ENCODE measurements around the gene CPT1C.

Gene CPT1C

DNA sequence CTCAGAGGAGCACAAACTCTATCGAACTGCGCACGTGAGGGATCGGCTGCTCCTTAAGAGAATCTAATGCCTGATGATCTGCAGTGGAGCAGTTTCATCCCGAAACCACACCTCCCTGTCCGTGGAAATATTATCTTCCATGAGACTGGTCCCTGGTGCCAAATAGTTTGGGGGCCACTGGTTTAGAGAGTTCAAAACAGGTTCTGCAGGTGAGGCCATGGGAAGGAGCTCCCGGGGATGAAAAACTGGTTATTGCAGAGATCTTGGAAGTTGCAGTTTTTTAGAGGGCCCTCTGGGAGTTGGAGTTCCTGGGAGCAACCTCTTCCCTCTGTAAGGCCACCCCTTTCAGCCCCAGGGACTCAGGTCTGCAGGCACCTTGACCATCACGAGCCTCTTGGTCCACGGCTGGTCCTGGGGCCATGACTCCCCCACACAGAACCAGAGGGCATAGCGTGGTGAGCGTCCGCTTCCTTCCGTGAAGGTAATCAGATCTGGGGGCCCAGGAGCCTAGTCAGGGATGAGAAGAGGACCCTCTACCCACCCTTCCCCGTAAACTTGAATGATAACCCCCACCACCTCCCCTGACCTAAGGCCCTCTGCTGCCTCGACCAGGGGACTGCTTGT, 30.5 kb upstream of the CPT1C start:
- DNase-seq (ENCODE audit: low spot score), result no peak

DNA sequence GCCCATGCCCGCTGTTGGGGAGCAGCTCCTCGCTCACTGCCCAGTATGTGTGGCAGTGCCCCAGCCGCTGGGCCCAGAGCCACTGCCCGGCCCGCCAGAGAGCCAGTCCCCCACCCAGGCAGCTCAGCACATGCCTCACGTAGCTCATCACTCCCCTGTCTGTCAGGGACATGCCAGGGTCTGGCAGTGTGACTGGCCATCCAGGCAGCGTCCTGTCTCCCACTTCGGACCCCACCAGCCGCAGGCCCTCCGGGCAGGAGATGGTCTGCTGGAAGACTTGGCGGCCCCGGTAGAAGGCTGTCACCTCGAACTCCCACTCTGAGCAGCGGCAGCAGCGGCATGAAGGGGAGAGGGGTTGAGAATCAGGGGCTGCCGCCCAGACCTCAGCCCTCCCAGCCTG, 28.9 kb upstream of the CPT1C start:
- no peak for DNase-seq (ENCODE audit: low spot score)

DNA sequence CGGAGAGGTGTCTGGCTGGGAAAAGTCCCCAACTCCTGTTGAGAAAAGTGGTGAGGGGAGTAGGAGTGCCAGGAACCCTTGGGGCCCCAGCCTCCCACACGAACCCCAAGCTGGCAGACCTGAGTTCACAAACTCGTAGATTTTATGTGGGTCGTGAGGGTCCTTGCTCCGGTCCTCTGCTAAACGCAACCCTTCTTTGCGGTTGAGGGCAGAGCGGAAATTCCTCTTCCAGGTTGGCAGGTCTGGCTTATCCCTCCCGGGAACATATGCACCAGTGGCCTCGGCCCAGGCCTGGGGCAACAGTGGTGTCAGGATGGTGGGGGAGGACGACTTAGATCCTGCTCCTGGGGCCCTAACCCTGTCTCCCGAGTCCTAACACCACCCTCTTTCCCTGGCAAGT, 27.7 kb upstream of the CPT1C start:
- no peak for DNase-seq (ENCODE audit: low spot score)

DNA sequence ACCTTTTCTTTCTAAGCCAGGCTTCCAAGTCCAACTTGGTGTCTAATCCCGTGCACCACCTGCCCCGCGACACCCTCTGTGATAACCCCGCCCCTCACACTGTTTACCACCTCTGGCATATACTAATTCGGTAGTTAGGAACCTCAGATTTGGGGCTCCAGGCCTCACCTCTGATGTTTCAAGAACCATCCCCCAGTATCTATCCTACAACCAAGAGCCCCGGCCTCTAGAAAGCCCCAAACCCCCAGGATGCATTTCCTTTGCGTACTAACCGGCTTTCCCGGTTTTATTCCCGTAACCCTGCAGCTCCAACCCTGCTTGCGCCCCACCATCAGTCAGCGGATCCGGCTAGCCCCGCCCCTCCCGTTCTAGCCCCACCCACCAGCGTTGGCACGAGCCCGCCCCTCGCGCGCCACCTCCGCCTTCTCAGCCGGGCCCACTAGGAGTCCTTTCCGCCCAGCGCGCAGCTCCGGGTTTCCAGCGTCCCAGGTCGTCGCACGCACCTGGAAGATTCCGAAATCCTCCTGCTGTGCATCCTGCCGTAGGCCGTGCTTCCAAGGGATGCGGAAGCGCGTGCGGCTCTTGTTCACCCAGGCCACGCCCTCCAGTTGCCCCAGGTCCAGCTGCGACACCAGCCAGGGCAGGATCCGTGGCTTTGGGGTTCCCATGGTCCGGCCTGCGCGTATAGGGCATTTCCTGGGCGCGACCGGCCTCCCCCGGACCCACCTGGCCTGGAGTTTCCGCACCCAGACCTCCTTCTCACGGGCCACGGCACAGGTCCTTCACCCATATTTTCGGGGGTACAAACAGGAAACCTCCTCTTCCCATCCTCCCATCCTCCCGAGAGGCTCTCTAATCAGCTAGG, 26.5 kb upstream of the CPT1C start:
- peak; percentile 90 for DNase-seq (ENCODE audit: low spot score)

DNA sequence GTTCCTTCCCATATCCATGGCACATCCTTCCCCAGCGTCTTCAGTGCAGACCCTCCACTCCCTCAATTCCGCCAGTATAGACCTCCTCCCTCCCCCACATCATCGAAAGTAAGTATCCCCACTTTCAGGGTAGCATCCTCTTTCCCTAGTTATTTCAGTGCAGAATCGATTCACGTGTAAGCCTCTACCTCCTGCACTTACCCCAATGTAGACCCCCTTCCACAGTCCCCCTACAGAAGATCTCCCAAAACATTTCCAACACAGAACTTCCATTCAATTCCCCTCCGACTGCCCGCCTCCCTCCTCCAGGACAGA, 25.9 kb upstream of the CPT1C start:
- no peak for DNase-seq (ENCODE audit: low spot score)

DNA sequence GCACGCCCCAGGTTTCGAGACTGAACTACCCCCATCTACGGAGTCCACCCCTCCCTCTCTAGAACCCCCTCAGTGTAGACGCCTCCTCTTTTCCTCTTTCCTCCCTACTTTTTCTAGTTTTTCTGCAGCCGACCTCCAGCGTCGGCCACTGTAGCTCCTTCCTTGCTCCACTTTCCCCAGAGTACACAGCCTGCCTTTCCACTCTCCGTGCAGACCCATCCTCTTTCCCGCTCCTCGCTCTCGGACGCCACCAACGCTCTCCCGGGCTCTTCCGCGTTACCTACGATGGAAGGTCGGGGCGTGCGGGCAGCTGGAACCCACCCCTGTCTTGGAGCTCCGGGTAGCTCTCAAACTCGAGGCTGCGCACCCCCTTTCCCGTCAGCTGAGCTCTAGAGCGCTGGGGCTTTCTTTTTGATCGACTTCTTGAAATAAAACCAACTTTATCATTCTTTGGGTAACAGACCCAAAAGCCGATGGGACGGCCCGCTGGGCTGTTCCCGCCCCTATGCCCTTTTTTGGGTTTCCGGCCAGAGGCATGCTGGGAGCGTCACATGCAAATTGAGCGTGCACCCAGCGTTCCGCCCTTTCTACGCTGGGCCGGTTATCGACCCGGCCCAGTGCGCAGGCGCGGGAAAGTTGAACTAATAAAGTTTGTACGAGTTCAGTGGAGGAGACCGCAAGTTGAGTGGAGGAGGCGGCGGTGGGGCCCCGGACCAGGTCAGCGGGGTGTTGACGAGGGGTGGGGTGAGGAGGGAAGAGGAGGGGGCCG, 25.4 kb upstream of the CPT1C start, which contains the start of the genes BCL2L12 and IRF3:
Gene BCL2L12 (plus strand): TSS at position 583 of the 769 bp plus-strand sequence. CDS start 760 bp downstream, outside the sequence.
Gene IRF3 (minus strand): TSS at position 507 of the 769 bp plus-strand sequence. CDS start 1,019 bp downstream, outside the sequence.
- DNase-seq (ENCODE audit: low spot score), result peak; percentile 99

DNA sequence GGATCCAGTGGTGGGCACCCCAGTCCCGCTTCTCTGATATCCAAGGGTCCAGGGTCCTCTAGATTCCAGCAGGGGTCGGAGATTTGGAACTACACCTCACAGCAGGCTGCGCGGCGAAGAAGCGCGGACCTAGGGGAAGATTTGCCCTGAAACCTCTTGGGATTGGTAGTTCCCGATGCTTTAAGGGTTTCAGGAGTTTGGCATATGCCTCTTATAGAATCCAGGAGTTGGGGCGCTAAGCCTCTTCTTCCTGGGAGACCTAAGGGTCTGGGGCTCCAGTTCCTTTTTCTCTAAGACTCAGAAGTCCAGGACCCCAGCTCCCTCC, 24.8 kb upstream of the CPT1C start:
- DNase-seq (ENCODE audit: low spot score), result no peak

DNA sequence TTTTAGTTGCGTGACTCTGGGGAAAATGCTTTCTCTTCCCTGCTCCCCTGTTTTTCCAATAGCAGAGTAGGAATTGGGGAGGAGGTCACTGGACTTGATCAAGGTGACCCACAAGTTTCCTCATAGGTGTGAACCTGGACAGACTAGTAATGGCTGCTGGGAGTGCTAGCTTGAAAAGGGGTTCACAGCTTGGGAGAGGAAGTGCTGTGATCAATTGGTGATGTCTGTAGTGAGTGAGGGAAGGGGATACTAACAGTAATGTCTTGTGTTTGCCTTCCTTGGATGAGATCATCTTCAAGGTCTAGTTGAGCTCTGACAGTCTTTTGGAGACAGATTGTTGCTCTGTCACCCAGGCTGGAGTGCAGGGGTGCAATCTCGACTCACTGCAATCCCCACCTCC, 23.4 kb upstream of the CPT1C start:
- DNase-seq (ENCODE audit: low spot score), result no peak

DNA sequence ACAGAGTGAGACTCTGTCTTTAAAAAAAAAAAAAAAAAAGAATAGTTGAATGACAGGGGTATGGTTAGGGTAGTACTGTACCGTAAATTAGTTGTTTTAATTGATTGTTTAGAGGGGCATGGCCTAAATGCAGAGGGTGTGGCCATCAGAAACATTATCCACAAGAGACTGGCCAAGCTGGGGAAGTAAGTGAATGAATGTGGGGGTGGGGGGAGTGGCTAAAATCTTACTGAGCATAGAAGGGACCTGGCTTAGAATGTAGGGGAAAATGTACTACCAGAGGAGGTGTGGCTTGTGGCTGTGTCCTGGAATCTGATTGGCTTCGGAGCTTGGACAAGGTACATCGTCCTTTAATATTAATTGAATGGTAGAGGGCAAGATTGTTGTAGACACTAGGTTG, 21.4 kb upstream of the CPT1C start:
- no peak for DNase-seq (ENCODE audit: low spot score)

DNA sequence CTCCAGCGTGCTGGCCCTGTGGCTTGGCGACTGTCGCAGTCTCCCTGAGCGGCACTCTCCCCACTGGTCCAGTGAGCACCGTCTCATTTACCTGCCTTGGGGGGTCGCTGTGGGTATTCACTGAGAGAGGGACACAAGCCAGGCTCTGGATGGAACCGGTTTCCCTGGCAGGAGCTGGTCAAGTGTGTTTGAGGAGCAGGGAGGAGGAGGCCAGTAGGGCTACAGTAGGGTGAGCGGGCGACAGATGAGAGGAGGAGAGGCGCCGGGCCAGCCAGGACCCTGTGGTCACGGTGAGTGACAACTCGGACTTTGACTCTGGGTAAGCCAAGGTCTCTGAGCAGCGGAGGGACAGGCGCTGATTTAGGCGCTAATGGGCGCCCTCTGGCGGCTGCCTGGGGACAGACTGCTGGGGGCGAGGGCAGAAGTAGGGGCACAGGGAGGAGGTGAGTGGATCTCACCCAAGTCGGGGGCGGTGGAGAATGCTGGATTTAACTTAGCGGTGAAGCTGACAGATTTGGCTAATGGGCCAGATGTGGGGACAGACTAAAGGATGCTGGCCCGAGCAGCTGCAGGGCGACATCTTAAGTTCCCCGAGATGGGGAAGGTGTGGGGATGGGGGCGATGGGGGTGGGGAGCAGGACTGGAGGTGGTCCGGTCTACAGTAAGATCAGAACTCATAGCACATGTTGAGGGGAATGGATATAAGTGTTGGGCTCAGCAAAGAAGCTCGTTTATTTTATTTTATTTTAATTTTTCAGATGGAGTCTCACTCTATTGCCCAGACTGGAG, 18.6 kb upstream of the CPT1C start:
- peak; percentile 83 for DNase-seq (ENCODE audit: low spot score)

DNA sequence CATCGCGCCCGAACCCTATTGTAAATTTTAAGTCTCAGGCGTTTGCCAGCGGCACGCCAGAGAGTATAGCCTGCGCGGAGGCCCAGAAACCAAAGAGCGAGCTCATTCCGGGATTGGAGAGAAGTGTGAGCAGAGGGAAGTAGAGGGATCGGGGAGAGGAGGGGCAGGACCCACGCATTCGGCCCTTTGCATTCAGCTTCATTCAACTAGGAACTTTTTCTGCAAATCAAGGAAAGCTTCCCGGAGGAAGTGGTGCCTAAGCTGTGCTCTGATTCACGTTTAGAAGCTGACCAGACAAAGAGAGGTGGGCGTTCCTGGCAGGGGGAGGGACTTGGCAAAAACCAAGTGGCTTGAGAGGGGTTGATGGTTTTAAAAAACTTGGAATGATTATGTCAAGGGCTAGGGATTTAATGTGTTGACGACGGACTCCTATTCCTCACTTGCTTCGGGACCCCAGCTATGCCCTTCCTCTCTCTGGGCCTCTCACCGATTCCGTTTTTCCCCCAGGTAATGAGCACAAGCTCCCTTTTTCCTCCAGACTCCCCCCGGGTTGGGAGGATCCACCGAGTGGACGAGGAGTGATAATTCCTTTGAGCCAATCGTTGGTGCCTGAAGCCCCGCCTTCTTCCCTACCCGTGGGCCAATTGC, 14.7 kb upstream of the CPT1C start:
- DNase-seq (ENCODE audit: low spot score), result no peak

DNA sequence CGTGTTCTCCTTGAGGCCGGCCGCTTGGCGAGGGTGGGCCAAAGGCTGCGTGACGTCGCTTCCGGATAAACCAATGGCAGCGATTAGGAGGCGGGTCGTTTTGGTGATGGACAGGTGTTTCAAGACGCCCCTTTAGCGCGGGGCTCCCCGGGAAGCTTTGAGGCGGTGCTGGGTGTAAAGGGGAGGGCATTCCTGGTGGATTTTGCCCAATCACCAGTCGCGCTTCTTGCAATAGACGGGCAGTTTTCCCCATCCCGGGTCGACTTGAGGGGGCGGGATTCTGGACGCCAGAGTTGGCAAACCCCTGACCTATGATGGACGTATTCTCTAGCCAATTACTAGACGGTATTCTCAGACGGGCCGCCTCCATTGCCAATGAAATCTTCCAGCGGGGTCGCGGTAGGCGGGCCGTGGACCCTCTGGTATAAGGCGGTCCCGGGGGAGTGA, 14.1 kb upstream of the CPT1C start:
- DNase-seq (ENCODE audit: low spot score), result peak; percentile 100

DNA sequence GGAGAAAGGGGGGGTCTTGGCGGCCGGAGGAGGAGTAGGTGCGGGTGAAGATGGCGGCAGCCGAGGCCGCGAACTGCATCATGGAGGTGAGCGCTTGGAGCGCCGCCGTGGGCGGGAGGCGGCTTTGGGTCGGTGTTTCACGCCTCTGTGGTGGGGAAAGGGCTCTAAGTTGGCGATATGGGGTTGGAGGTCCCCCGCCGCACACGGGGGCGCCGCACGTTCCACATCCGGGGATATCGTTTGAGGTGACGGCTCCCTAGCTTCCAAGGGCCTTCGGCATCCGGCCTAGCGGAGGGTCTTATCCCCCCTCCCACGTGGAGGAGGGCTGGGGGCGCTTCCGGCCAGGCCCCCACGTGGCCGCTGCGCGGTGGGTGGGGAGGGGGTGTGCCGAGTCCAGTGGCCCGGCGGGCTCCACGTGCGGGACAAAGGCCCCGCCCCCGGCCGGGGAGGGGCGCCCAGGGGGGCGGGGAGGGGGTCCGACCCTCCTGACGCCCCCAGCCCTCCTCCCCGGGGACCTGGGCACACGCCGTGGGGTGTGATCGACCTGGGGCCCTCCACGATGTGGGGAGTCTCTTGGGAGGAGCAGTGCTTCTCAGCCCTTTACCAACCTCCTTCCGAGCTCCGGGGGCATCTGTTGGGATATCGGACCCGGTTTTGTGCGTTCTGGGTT, 13.6 kb upstream of the CPT1C start, which contains the start of gene PRMT1:
Gene PRMT1 (plus strand): TSS at position 41 of the 670 bp plus-strand sequence. CDS start 10 bp downstream, at position 51.
- peak; percentile 60 for DNase-seq (ENCODE audit: low spot score)

DNA sequence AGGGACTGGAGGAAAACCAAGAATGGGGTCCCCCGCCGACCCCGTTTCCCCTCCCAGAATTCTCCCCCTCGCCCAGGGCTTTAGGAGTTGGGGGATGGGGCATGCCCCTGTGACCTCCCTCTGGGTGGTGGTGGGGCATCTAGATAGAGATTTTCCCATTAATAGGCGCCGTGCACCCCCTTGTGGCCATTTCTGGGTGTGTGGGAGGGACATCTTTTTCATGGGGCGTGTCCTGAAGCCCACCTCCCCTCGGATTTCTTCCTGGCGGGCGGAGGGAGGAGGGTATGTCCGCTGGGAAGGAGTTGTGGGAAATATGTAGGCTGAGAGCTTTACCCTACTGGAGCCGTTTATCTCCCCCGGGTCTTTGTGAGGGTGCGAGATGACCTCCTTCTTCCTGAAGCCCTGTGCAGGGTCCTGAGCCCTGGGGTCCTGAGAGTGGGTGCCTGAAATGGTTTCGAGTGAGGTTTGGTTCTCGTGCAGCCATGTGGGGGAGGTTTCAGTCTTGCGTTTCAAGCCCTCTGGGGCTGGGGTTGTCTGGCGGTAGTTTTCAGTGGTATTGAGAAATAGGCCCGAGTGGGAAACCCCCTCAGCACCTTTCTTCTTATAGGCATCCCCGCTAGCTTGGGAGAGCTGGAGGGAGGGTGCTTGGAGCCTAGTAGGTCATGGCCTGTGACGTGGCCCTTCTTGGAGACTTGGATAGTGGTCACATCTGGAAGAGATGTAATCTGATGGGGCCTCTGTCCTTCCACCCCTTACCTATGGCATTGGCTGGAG, 12.8 kb upstream of the CPT1C start:
- DNase-seq (ENCODE audit: low spot score), result peak; percentile 86

DNA sequence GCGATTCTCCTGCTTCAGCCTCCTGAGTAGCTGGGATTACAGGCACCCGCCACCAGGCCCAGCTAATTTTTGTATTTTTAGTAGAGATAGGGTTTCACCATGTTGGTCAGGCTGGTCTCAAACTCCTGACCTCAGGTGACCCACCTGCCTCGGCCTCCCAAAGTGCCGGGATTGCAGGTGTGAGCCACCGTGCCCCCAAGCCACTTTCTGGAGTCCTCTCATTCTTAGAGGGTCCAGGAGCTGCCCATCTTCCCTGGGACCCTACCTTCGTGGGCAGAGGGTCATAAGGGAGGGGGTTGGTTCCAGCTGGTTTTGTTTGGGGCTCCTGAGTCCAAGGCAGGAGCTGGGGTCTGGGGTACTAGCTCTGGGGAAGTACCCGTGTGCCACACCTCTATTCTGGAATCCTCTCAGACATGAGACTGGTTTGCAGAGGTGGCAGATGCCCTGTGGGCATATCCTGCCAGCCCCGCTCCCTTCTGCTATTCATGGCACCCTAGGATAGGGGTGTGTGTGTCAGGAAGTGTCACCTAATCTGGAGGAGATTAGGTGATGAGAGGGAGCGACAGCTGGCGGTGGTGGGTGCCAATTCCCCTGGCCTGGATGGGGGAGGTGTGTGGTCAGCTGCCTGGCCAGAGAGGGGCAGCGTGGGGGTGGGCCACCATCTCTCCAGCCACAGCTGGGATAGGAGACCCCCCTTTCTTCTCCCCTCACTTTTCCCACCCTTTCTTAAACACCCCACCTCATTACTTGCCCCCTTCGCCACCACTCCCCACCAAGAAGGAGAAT, 11.7 kb upstream of the CPT1C start:
- DNase-seq (ENCODE audit: low spot score), result no peak

DNA sequence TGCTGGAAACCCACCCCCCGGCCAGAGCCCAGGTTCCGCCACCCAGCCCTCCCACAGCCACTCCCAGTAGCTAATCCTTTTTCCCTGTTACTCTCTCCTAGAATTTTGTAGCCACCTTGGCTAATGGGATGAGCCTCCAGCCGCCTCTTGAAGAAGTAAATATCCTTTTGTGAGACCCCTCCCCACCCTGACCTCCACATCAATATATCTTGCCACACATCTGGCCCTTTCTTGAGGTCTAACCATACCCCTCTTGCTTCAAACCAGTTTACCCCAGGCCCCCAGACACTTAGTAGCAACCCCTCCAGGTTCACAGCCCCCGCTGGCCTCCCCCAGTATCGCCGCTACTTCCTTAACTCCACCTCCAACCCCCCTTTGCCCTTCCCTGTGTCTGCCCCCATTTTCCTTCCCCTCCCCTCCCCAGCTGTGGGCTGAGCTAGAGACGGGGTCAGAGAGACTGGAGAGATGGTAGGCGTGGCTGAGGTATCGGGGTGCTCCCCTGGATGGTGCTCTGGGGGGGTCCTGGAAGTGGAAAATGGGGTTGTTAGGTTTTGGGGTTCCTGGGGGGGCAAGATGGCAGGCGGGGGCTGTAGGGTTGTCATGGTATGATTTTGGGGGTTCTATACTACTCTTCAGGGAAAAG, 11.0 kb upstream of the CPT1C start:
- DNase-seq (ENCODE audit: low spot score), result no peak

DNA sequence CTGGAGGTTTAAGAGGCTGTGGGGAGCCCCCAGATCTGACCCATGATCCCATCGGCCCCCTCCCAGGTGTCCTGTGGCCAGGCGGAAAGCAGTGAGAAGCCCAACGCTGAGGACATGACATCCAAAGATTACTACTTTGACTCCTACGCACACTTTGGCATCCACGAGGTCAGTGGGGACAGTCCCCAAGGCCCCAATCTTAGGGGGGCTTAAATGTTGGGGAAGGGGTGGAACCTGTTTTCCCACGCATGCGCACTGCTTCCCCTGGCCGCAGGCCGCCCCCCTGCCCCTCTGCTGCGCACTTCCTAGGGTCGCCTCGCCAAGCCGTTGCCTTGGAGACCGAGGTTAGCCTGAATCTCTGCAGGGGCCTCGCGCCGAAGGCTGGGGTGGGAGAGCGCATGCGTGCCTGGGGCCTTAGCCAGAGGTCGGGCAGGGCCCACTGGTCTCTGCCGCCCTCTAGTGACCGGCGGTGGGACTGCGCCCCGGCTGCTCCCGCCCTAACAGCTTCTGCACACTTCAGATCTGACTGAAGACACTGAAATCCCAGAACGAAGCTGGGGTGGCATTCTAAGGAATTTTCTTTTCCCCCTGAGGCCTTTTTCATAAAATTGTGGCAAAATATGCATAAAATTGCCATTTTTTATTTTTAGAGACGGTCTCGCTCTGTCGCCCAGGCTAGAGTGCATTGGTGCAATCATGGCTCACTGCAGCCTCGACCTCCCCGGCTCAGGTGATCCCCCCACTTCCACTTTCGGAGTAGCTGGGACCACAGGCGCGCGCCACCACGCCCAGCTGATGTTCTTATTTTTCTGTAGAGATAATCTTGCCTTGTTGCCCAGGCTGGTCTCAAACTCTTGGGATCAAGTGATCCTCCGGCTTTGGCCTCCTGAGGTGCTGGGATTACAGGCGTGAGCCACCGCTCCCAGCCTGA, 10.2 kb upstream of the CPT1C start:
- DNase-seq (ENCODE audit: low spot score), result peak; percentile 91

DNA sequence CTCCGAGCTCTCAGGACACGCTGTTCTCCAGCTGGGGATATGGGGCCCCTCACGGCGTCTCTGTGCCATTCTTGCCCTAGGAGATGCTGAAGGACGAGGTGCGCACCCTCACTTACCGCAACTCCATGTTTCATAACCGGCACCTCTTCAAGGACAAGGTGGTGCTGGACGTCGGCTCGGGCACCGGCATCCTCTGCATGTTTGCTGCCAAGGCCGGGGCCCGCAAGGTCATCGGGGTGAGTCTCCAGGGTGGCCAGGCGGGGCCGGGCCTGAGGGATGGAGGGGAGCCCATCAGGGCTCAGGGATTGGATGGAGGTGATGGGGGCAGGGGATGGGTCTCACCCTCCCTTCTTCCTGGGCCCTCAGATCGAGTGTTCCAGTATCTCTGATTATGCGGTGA, 9.1 kb upstream of the CPT1C start:
- DNase-seq (ENCODE audit: low spot score), result no peak

All from hematopoietic multipotent progenitor cell treated with erythropoietin and hydrocortisone succinate and interleukin-3 and kit ligand, for 17 days (in vitro differentiated cells).